Smooth muscle cell of bladder (primary cell): ENCODE results near the gene PAX9. TPM values are rescaled to one million over a fixed set of nuclear protein-coding genes. Genes with fewer than 3 reads are reported as not detected.

Experiments used
- total RNA-seq: library from RNA; depleted of rRNA; stranded (reverse); fragments of >200 nt; gene quantifications from 2 replicates; pipeline ENCODE4 v1.2.3, GENCODE V29; 2014

The PAX9 gene
- 0.09 TPM in 1 of 2 replicates, not detected in the other for total RNA-seq

GRCh38 chr14:36661506-36662257 lies at the start of gene PAX9:
TSS of gene PAX9 (plus strand) at chr14:36661860. CDS start at chr14:36662090, 230 bp downstream.

Other genes with a start within 250 kb of the PAX9 start
- gene NKX2-1, start 141.6 kb upstream of the PAX9 start, total RNA-seq = not detected in 2 replicates
- gene NKX2-8, start 79.2 kb upstream of the PAX9 start, total RNA-seq = not detected in 2 replicates